Fibroblast of pulmonary artery (primary cell): ENCODE results near the gene SLC16A11.
A peak's percentile ranks its signal among the peaks of the same experiment; 100 is the strongest.
"Not testable (repeated sequence)": the region's sequence is repeated elsewhere in the genome, so short reads cannot be mapped to it uniquely, and the experiment has no call there.

Experiments
- DNase-seq: peaks from one replicate; pipeline ENCODE4 v3.0.0-alpha.2; 2010; ENCODE audit warnings: low read depth
- H3K4me3 ChIP-seq: replicated peaks from 2 replicates; pipeline ENCODE4 v1.5.1; 2011; ENCODE audit warnings: low read depth, mild to moderate bottlenecking, control low read depth, low read length, moderate library complexity
- TF ChIP-seq, protein P1 (sequence below): IDR thresholded peaks from 2 replicates; pipeline ENCODE4 v1.5.1; 2011; ENCODE audit warnings: mild to moderate bottlenecking, control low read depth, low read length, inconsistent platforms; ENCODE audit errors: missing control alignments

SLC16A11 gene, protein sequence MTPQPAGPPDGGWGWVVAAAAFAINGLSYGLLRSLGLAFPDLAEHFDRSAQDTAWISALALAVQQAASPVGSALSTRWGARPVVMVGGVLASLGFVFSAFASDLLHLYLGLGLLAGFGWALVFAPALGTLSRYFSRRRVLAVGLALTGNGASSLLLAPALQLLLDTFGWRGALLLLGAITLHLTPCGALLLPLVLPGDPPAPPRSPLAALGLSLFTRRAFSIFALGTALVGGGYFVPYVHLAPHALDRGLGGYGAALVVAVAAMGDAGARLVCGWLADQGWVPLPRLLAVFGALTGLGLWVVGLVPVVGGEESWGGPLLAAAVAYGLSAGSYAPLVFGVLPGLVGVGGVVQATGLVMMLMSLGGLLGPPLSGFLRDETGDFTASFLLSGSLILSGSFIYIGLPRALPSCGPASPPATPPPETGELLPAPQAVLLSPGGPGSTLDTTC

GRCh38 chr17:7043497-7044198 lies at the start of gene SLC16A11:
Gene SLC16A11, minus strand, starts transcription at chr17:7044092. Its CDS starts 579 bp downstream, at chr17:7043513.
- peak within 1 kb of the TSS; percentile 50 for H3K4me3 ChIP-seq
- TF ChIP-seq, protein P1, sequence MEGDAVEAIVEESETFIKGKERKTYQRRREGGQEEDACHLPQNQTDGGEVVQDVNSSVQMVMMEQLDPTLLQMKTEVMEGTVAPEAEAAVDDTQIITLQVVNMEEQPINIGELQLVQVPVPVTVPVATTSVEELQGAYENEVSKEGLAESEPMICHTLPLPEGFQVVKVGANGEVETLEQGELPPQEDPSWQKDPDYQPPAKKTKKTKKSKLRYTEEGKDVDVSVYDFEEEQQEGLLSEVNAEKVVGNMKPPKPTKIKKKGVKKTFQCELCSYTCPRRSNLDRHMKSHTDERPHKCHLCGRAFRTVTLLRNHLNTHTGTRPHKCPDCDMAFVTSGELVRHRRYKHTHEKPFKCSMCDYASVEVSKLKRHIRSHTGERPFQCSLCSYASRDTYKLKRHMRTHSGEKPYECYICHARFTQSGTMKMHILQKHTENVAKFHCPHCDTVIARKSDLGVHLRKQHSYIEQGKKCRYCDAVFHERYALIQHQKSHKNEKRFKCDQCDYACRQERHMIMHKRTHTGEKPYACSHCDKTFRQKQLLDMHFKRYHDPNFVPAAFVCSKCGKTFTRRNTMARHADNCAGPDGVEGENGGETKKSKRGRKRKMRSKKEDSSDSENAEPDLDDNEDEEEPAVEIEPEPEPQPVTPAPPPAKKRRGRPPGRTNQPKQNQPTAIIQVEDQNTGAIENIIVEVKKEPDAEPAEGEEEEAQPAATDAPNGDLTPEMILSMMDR = no peak
- DNase-seq = peak; percentile 52

DNA sequence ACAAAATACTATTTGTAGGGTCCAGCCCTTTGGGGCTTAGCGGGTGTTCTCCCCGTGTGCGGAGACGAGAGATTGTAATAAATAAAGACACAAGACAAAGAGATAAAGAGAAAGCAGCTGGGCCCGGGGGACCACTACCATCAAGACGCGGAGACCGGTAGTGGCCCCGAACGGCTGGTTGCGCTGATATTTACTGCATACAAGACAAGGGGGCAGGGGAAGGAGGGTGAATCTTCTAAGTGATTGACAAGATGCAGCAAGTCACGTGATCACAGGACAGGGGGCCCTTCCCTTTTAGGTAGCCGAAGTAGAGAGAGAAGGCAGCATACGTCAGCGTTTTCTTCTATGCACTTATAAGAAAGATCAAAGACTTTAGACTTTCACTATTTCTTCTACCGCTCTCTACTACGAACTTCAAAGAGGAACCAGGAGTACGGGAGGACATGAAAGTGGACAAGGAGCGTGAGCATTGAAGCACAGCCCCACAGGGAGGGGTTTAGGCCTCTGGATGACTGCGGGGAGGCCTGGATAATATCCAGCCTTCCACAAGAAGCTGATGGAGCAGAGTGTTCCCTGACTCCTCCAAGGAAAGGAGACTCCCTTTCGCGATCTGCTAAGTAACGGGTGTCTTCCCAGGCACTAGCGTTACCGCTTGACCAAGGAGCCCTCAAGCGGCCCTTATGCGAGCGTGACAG lies 47.6 kb upstream of the SLC16A11 start:
- DNase-seq, H3K4me3 ChIP-seq: not testable (repeated sequence)

DNA sequence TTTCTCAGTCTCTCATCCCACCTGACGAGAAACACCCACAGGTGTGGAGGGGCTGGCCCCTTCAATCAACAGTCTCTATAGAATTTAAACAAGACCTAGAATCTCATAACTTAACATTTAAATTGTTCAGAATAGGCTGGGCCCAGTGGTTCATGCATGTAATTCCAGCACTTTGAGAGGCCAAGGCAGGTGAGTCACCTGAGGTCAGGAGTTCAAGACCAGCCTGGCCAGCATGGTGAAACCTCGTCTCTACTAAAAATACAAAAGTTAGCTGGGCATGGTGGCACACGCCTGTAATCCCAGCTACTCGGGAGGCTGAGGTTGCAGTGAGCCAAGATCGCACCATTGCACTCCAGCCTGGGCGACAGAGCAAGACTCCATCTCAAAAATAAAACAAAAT lies 45.7 kb upstream of the SLC16A11 start:
- not testable (repeated sequence) for H3K4me3 ChIP-seq, DNase-seq

DNA sequence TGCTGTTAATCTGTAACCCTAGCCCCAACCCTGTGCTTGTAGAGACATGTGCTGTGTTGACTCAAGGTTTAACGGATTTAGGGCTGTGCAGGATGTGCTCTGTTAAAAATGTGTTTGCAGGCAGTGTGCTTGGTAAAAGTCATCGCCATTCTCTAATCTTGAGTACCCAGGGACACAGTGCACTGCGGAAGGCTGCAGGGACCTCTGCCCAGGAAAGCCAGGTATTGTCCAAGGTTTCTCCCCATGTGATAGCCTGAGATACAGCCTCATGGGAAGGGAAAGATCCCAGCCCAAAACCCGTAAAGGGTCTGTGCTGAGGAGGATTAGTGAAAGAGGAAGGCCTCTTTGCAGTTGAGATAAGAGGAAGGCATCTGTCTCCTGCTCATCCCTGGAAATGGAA lies 44.5 kb upstream of the SLC16A11 start:
- DNase-seq, H3K4me3 ChIP-seq: not testable (repeated sequence)

GRCh38 chr17:7084088-7084487 lies 40.2 kb upstream of the SLC16A11 start:
- TF ChIP-seq, protein P1 = no peak
- peak; percentile 40 for DNase-seq
- no peak overlapping the region for H3K4me3 ChIP-seq

- DNase-seq = no peak
- TF ChIP-seq, protein P1 = no peak
- no peak overlapping the region for H3K4me3 ChIP-seq
Observed at GRCh38 chr17:7083592-7083991, 39.7 kb upstream of the SLC16A11 start.

- no peak for DNase-seq
- TF ChIP-seq, protein P1 = no peak
- H3K4me3 ChIP-seq = no peak overlapping the region
Observed at GRCh38 chr17:7081341-7082062, 37.6 kb upstream of the SLC16A11 start.

DNA sequence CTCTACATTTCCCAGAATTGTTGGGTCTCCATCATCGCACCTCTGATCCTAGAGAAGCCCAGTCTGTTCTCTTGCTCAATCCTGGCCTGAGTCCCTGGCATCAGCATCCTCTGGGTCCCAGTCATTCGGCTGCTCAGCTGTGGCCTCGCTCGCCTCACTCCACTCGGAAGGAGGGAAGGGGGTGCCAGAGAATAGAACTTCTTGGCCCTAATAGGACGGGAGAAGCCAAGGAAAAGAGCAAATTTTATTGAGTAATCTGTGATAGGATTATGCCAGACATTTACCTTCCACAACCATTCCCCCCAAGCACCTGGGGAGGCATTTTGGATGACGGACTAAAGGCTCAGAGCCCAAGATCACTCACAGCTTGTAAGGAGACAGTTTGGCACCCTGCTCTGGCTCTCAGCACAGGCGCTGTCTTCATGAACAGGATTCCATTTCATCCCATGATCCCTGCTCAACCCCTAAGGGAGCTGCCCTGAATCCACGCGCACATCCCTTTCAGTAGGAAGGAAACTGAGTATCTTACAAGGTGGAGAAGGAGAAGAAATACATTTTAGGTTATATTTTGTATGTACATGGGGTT lies 36.7 kb upstream of the SLC16A11 start:
- H3K4me3 ChIP-seq = no peak overlapping the region
- TF ChIP-seq, protein P1 = no peak
- no peak for DNase-seq
